EL (cell line): Measurements from ENCODE around the gene GBX1.

Source experiments
- DNase-seq: peaks from one replicate; pipeline ENCODE4 v3.0.0-alpha.2; 2016

GBX1 gene

DNA sequence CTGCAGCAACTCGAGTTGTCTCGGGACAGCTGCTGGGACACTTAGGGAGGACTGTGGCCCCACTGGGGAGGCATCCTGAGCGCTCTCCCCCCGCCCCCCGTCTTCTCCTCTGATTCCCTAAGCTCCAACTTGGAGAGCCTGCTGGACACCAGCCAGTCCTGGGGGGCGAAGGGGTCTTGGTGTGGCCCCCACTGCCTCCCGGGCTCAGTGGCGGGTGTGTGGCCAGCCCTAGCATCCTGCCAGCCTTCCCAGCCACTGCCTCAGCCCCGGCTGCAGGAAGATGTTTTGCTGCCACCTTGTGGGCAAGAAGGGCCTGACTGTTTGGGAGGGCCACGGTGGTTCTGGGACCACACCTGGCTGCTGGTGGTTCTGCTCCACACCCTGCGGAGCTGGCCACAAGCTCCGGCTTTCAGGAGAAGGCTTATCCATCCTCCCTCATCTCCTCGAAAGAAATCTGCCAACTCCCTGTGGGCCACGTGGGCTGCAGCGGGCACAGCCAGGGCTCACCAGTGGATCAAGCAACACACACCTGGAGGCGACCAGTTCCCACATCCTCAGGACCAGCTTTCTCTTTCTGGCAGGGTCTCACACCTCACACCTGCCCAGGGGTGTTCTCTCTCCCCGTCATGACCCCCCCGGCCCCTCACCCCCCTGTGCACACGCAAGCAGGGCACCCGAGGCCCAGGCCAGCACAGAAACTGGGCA lies 56.4 kb downstream of the GBX1 start:
- peak; percentile 70 for DNase-seq

DNA sequence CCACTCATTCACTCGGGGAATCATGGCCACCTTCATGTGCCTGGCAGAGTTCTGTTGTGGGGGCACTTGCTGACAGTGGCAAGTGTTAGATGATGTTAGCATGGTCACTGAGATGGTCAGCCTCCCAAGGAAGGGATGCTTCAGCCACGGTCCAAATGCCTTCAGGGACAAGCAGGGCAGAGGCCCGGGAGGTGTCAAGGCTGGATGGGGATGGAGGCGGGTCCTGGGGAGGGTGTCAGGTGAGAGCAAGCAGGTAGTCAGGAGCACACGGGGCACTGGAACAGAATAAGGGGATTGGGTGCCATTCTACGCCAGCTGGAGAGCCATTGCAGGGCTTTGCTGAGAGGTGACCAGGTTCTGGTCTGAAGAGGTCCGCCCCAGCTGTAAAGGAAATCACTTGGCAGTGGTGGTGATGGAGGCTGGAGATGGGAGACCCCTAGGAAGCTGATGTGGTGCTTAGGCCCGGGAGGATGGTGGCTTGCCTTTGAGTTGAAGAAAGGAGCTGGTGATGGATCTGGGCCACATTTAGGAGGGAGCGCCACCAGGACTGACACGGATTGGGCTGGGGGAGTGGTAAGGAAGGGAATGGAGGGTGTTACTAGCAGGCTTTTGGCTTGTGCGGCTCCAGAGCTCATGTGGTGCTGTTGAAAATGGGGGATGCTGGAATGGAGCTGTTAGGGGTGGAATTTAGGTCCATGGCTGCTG lies 57.1 kb downstream of the GBX1 start:
- DNase-seq: no peak

GRCh38 chr7:151109094-151110048 lies 58.1 kb downstream of the GBX1 start:
- DNase-seq: peak; percentile 62

DNA sequence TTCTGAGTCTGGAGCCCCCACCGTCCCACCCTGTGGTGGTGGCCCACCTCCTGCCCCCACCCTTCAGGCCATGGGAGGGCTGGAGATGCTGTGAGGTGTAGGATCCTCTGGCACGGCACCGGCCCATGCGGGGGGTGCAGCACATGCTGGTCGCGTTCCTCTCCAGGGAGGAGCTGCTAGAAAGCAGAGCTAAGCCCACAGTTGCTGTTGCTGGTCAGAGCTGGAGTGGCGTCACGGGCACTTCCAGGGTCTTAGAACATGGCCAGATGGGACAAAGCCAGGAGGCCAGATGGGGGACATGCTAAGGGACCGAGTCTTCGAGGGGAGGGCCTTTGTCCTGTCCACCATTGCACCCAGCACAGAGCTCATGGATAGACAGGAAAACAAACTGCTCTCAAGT lies 59.6 kb downstream of the GBX1 start:
- no peak for DNase-seq

- DNase-seq: peak; percentile 83
Measured at GRCh38 chr7:151104411-151105235, 62.9 kb downstream of the GBX1 start.

DNA sequence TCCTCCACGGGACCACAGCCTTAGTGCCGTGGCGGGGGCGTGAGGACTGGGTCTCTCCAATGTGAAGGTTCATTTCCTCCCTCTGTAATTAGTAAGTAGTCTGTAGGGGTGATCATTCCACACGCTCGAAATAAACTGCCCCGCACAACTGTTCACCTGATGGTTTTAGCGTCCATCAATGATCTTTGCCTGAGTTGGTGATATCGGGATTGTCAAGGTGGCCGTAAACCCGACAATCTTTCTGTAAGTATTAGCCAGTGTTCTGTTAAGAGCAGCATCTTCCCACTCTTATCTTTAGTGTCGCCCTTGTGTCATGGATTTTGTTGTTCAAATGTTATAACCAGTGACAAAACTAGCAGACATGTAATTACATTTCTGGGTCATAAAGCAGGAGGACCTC lies 63.5 kb downstream of the GBX1 start:
- no peak for DNase-seq

DNA sequence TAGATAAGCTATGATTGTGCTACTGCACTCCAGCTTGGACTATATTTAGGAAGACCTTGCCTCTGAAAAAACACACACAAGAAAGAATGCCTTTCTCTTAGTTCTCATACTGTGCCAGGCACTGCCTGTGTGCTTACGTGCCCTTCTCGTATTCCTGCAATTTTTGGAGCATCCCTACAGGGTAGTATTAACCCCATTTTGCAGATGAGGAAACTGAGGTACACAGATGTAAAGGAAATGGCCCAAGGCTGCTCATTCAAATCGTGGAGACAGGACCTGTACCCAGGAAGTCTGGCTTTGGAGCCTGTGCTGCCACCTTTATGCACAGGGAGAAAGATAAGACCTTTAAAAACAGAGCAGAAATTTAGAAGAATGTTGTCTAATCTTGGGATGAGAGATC lies 64.5 kb downstream of the GBX1 start:
- no peak for DNase-seq

- DNase-seq: no peak
Measured at GRCh38 chr7:151101621-151102396, 65.7 kb downstream of the GBX1 start.

DNA sequence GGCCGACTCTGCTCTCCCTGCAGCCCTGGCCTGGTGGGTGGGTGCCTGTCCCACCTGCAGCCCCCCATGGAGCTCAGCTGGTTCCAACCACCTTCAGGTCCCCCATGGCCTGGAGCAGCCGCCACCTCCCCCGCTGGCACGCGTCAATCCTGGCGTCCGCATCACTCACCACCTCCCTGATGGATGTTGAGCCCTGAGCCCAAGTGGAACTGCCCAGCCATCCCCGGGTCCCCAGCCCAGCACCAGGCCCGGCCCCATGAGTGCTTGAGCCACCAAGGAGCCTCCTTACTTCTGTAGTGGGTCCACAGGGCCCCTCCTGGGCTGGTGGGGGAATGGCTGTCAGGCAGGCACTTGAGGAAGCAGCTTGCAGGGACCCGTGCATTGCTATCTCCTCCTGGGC lies 66.6 kb downstream of the GBX1 start:
- DNase-seq: no peak

DNA sequence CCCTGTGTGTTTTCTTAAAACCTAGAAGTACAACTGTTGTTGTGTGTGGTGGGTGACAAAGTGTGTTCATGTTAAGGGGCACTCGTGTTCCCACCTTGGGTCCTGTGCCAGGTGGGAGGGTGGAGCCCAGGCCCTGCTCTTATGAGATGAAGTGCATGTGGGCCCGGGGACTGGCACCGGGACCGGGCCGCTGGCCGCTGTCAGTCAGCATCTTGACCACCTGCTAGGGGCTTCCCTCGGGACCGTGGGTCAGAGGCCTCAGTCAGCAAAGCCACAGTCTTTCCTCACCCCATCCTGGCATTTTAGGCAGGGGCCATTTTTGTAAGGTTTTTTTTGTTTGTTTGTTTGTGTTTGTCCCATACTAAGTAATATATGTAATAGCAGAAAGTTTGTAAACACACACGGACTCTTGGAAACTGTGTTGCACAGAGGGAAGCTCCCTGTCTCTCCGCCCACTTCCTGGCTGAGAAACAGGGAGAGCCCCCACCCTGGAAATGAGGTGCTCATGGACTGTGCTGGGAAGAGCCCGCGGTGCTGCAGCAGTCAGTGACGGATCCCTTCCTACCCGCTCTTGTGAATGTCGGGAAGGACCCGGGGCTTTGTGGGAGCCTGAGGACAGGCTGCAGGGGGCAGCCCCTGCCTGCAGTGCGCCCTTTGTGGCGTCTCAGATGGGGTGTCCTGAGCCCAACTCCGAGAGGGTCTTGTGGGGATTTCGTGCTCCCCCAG lies 67.8 kb downstream of the GBX1 start:
- DNase-seq: no peak
